H1 (cell line): ENCODE results near the gene CCDC28B. TPM values are rescaled to one million over a fixed set of nuclear protein-coding genes. Genes with fewer than 3 reads are reported as not detected.

Source experiments
- ASH2L ChIP-seq: fragments of 200-600, 300-600 bp; sonication (generic); IDR thresholded peaks from one replicate; pipeline ENCODE4 v1.7.1; 2017; ENCODE audit warnings: low read length
- EZH2 ChIP-seq: fragments of 200-600 bp; sonication (generic); IDR thresholded peaks from 2 replicates; pipeline ENCODE4 v1.7.1; 2012; ENCODE audit warnings: low read depth, mild to moderate bottlenecking, moderate library complexity, low read length, inconsistent platforms; ENCODE audit not compliant: severe bottlenecking
- KDM4A ChIP-seq: IDR thresholded peaks from one replicate; pipeline ENCODE4 v1.7.1; 2012; ENCODE audit warnings: low read depth, mild to moderate bottlenecking, moderate library complexity, low read length, inconsistent platforms; ENCODE audit not compliant: severe bottlenecking
- RXRA ChIP-seq: IDR thresholded peaks from 2 replicates; pipeline ENCODE4 v1.6.1; 2011; ENCODE audit warnings: low read depth, mild to moderate bottlenecking, low read length, moderate library complexity; ENCODE audit not compliant: insufficient read depth
- SUZ12 ChIP-seq: fragments of 200-600 bp; sonication (generic); IDR thresholded peaks from 2 replicates; pipeline ENCODE4 v1.6.1; 2012; ENCODE audit warnings: mild to moderate bottlenecking, inconsistent platforms, low read length, moderate library complexity, mixed read lengths
- TAF1 ChIP-seq: IDR thresholded peaks from 2 replicates; pipeline ENCODE4 v1.6.1; 2011; ENCODE audit warnings: mild to moderate bottlenecking, low read depth, low read length
- polyA plus RNA-seq, 7 experiments: library from polyadenylated mRNA; depleted of rRNA in 3 of 7; stranded (reverse) in 5 of 7; unstranded in 2 of 7; fragments of >200 nt in 5 of 7; fragments of 200-250 nt in 2 of 7; gene quantifications; 1 replicate in 5 of 7; 2 replicates in 1 of 7; 4 replicates in 1 of 7; pipeline versions ENCODE4 v1.2.1 to v1.2.3, GENCODE V29; 2011 to 2013; ENCODE audit warnings: missing spikeins in 2 of 7, mixed read lengths in 2 of 7
- total RNA-seq: library from RNA; stranded (reverse); fragmentation: NEBNext Ultra II Directional; extraction: Animal tissue kit (Norgen Biotek cat#: 25700); gene quantifications from 2 replicates; pipeline ENCODE4 v1.2.1, GENCODE V29; 2021

CCDC28B gene
- total and polyA plus RNA-seq, 2 of the 8 experiments (the other 6 are each of a cell fraction or from before 2014, with no cell fraction given), result 16.7 to 17.1 TPM

DNA sequence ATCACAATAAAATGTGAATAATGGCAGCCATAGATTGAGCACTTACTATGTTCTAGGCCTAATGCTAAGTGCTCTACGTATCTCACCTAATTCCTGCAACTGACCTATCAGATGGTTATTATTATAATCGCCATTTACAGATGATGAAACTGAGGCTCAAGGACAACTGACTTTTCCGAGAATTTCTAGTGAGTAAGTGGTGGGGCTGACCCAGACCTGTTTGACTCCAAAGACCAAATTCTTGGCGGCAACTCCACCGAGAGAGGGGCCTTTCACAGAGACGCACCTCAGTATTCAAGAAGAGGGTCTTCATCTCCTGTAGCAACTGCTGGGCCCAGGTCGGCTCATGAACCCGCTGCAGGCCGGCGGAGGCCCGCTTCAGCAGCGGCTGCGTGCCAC lies 21.2 kb downstream of the CCDC28B start (continued):
- no peak for TF ChIP-seq TAF1
- TF ChIP-seq KDM4A, result no peak
- TF ChIP-seq EZH2, result no peak
- no peak for TF ChIP-seq SUZ12
- no peak for TF ChIP-seq ASH2L
- no peak for TF ChIP-seq RXRA
